ENCODE measurements around the gene NLK.
"Not testable (repeated sequence)": the region's sequence is repeated elsewhere in the genome, so short reads cannot be mapped to it uniquely, and the experiment has no call there.

Gene NLK

DNA sequence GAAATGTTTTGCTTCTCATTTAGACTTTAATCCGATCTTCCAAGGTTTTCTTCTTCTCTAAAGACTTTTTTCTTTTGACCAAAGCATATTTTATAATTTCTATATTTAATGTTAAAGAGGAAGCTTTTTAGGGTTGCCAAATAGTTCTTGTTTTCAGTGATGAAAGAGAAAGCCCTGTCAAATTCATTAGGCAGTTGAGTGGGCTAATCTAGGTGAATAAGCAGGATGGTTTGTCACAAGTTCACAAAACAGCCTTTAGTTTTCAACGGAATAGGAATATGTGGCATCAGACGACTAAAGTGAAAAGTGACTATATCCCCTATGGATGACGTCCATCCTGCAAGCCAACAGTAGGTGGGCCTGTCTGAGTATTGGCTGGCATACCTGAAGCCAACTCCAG lies 118.8 kb downstream of the NLK start:
- DNase-seq: no peak

DNA sequence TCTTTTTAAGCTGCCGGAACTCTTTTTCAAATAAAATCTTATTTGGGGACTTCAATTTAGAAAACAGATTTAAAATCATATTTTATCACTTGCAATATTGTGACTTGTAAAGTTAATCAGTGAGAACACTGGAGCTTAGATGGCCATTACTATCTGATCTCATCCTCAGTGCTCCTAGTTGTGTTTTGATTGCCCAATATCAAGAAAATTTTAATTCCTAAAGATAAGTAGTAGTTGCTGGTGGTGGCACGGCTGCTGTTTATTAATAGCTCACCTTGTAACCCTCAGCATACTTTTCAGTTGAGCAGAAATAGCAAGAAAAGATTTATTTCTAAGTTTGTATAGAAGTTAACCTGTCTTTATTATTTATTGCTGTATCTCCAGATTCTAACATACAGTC lies 124.0 kb downstream of the NLK start:
- DNase-seq: no peak

DNA sequence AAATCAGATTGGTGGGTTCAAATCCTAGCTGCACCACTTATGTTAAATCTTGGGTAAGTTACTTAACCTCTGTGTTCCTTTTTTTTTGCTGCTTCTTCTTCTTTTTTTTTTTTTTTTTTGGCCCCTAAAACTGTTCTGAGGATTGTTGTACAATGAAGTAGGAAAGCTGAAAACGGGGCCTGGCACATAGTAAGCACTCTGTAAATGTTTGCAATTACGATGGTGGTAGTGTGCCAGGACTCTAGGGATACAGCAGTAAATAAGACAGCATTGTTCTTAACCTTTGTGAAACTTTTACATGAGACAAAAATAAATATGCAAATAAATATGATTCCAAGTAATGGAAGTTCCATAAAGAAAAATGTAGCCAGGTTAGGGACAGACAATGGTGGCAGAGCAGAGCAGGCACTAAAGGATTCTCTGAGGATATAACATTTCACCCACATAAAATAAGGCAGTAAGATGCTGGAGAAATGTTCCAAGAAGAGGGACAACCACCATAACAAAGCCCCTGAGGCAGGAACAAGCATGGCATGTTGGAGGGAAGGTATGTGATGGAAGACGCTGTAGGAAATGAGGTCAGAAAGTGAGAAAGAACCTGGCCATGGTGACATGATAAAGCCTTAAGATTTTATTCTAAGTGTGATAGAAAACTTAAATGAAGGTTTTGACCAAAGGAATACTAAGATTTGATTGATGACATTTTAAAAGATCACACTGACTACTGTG lies 127.3 kb downstream of the NLK start:
- no peak for DNase-seq

DNA sequence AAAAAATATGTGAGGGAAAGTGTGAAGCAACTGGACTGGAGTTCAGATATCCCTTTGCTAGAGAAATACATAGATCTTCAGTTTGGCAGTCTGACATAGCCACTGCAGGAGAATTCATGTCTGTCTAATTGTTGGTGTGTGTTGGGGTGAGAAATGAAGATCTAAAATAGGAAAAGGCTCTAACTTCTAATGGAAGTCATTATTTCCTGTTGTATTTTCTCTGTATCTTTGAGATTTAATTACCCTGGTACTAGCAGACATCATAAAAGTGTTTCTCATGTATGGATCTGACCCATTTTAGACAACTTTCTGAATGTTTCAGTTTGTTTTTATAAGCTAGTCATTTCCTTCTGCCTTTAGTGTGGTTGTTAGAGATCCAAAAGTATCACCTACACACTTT lies 128.3 kb downstream of the NLK start:
- no peak for DNase-seq

DNA sequence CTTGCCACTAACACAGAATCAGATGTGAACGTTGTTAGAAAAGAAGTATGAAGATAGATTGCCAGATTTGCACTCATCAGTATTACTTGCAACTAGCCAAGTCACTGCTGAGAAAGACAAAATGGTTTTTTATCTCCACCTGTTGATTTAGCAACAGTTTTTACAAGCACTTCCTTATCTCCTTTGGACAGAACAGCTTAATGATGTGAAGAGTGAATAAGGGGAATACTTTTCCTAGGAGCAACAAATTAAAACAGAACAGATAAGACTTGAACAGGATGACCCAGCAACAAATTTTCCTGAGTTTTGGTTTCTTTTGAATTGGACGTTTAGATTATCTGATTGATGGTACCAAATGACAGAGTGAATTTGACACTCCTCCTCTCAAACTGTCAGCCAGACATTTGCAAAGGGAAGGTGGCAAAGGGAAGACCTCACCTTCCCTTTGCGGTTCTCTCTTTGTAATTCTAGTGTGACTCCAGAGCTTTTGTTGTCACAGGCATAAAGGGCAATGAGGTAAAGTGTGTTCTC lies 130.6 kb downstream of the NLK start:
- no peak for DNase-seq

DNA sequence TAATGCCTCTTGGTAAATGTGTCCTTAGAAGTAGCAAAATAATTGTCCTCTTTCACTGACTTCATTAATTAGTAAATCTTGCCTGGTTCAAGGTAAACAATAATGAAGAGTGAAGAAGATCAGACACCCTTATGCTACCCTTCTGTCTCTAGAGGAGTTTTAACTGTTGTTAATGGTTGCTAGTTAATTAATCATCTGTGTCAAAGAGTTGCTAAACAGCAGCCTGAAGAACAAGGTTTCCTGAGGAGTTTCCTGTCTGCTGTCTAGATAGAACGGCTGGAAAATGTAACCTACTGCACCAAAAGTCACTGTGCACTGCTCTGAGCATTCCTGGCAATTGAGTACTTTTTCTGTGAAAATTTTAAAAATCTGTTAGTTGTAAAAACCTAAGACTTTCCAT lies 131.3 kb downstream of the NLK start:
- no peak for DNase-seq

DNA sequence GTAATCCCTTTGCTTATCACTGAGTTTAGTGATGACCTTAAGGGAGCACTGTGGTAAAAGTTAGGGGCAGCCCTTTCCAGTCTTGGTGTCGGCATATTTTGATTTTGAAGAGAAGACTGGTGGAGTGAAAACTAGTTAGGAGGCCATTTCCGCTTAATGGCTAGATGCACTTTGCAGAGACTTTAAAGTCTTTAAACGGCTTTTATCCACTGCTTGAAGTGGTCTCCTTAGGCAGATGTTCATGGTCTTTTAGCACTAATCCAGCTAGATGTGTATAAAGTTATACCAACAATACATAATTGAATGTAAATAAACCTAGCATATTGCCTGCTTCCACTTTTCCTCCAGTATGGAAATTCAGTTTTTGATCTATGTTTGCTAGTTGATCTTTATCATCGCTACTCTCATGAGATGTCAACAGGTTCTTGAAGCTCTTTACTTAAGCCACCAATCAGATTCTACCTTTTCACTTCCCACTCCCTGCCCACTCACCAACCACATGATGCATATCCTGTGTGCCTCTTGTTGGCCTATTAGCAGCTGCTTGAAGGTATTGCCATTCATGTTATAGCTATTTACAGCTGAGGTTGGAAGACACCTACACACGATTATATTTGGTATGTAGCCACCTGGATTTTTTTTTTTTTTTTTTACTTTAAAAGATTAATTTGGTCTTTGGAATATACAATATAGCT lies 132.0 kb downstream of the NLK start:
- DNase-seq: peak; percentile 29

DNA sequence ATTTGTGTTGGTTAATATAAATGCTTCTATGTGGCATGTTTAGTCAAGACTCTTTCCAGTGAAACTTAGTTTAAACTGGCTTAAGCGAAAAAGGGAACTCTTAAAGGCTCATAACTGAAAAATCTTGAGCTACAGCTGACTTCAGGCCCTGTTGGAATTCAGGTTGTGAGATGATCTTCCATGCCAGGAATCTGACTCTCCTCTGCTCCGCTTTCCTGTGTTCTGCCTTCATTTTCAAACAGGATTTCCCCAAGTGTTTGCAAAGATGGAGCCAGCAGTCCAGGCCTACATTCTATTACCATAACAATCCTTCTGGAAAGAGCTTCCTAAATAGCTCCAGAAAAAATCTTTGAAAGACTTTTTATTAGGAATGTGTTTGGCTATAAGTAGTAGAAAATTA lies 134.9 kb downstream of the NLK start:
- no peak for DNase-seq

DNA sequence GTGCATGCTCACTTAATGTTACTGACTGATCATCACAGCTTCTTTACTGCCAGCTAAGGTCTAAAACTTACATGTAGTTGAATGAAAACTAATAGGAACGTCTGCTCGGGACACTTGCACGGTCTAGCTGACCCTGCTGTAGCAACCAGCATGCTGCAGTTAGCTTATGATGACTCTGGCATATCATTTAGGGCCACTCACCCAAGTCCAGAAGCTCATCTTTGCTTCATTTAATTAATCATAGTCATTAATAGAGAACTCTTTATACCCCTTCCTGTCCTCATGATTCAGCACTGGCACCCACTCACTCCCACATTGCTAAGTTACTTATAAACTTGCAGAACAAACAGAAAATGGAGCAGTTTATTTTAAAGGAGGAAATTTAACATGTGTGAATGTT lies 136.3 kb downstream of the NLK start:
- DNase-seq: no peak

DNA sequence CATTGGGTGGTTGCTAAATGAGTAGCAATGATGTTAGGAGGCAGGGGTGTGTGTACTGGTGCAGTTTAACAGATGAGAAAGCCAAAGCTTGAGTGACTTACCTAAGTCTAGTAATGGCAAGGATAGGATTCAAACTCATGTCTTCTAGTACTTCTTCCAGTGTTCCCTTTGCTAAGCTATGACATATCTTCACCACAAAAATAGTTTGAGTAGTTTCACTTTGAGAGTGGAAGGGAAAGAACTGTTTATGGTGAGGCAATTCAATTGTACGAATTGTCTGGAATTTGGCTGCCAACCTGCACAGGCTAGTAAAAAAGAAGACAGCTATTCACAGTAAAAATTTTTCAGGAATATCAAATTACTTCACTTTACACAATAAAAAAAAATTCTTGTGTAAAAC lies 138.0 kb downstream of the NLK start:
- no peak for DNase-seq

DNA sequence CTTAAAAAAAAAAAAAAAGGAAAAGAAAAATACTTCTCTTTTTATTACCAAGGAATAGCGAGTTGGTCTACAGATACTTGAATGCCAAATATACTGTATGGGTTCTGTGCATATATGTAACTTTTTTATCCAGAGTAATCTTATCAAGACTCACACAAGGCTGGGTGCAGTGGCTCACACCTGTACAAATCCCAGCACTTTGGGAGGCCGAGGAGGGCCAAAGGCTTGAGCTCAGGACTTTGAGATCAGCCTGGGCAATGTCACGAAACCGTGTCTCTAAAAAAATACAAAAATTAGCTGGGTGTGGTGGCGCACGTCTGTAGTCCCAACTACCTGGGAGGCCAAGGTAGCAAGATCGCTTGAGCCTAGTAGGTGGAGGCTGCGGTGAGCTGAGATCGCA lies 139.1 kb downstream of the NLK start:
- DNase-seq: no peak

DNA sequence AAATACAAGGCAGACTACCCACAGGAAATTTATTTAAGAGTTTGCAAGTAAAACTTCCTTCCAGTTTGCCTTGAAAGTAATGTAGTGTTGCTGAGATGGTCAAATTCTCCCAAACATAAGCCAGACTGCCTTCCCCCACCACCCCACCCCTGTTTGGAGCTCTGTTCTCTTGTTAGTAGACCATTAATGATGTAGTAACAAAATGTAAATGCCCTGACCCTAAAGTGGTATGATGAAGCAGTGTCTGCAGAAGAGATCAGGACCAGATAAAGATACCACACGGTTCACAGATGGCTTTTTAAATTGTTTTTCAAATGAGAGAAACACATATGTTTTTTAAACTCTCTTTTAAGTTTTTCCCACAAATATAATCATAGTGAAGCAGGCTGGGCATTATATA lies 140.1 kb downstream of the NLK start:
- DNase-seq: no peak

DNA sequence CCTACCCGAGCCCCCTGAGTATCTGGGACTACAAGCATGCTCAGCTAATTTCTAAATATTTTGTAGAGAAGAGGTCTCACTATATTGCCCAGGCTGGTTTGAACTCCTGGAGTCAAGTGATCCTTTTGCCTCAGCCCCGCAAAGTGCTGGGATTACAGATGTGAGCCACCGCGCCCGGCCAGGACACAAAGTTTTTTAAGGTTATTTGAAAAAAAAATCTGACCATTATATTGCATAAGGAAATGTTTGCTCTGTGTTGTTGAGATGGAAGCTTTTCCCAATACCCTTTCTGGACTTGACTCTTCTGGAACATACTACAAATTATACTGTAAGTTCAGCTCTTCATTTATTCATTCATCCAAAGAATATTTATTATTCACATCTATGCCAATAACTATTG lies 143.2 kb downstream of the NLK start:
- DNase-seq: no peak

DNA sequence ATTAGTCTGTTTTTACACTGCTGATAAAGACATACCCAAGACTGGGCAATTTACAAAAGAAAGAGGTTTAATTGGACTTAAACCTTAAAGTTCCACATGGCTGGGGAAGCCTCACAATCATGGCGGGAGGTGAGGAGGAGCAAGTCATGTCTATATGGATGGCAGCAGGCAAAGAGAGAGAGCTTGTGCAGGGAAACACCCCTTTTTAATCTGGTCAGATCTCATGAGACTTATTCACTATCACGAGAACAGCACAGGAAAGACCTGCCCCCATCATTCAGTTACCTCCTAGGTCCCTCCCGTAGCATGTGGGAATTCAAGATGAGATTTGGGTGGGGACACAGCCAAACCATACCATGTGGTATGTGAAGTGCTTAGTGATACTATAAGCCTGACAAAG lies 144.0 kb downstream of the NLK start:
- DNase-seq: not testable (repeated sequence)

DNA sequence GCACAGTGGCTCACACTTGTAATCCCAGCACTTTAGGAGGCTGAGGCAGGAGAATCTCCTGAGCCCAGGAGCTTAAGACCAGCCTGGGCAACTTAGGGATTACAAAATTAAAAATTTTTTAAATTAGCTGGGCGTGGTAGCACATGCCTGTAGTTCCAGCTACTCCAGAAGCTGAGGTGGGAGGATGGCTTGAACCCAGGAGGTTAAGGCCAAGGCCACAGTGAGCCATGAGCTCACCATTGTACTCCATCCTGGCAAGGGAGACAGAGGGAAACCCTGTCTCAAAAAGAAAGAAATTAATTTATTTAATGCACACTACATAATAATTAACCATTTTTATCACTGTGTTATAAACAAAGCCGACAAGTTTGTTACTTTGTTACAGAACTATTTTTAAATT lies 145.5 kb downstream of the NLK start:
- DNase-seq: no peak

DNA sequence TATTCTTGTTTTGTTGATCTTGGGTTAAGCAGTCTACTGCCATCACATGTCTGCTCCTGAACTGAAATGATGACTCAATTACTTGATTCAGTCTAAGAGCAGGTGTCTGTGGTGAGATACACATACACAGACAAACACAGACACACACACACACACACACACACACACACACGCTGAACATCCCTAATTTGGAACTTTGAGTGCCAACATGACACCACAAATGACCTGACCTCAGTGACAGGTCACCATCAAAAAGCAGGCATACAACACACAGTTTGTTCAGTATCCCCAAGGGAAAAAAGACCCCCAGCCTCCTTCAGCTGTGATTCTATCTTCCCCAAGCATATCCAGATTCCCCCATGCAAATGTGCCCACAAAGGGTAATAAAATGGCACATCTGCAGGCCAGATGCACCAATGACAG lies 146.4 kb downstream of the NLK start:
- no peak for DNase-seq

DNA sequence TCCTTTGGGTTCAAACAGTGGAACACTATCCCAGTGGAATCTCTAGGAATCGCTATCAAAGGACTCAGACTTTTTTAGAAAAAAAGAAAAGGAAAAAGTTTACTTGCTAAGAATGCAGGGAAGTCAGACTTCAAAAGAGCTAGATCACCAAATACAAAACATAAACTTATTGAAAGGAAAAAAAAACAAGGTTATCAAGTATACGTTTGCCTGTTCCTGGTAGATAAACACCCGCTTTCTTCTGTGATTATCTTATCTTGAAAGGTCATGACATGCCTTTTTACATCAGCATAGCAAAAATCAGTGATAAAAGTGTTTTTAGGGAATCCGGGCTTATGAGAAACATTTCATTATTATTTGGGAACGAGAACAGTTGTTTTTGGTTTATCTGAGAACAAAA lies 147.2 kb downstream of the NLK start:
- DNase-seq: no peak

DNA sequence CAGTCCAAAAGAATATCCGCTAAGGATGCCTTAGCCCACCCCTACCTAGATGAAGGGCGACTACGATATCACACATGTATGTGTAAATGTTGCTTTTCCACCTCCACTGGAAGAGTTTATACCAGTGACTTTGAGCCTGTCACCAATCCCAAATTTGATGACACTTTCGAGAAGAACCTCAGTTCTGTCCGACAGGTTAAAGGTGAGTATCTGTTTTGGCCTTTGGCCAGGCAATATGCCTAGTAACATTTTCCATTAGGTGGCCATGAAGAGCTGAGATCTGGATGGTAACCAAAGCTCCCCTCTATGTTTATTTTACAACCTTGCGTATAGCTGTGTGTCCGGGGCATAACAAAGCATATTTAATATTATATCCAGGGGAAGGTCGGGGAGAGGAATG lies 148.5 kb downstream of the NLK start:
- DNase-seq: no peak

DNA sequence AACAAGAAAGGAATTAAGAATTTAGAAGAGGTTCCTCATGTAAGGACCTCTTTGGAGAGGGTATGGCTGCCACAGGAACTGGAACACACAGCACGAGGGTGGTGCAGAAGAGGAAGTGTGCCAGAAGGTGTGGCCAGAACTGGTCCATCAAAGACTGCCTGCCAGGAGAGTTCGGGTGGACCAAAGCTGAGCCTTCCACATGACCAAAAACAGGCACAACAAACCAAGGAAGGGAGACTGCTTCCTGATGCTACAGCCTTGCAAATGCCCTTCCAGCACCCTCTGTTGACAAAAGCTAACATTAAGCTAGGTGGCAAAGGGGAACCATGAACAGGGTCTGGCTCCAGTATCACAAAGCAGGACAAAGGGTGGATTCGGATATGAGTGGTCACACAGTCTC lies 150.8 kb downstream of the NLK start:
- DNase-seq: no peak

DNA sequence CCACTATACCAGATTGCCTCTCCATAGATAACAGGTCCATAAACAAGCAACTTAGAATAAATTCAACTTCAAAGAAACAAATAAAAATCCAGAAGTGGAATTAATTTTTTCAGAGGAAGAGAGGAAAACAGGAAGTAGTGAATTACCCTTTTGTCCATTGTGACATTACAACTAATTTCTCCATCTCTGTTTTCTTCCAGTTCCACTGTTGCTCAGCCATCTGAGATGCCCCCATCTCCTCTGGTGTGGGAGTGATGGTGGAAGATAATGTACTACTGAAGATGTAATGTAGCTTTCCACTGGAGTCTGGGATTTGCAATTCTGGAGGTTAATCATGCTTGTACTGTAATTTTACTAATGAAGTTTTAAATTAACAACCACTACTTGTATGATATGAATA lies 151.9 kb downstream of the NLK start:
- no peak for DNase-seq

DNA sequence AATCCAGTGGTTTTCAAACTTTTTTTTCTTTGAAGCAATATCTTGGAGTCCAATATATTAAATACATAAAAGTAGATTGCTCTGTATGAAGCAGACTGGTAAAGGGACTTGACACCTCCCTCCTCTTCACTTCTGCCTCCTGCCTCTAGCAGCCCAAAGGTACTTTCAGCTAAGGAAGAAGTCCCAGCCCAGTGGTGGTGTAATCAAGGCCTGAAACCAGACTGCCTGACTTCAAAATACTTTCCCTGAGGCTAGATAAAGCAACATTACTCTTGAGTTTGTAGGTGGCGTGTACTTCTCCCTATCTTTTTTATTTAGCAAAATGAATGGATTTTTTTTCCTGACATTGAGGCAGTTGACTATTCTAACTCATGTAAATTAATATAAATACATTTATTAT lies 154.2 kb downstream of the NLK start:
- DNase-seq: no peak

DNA sequence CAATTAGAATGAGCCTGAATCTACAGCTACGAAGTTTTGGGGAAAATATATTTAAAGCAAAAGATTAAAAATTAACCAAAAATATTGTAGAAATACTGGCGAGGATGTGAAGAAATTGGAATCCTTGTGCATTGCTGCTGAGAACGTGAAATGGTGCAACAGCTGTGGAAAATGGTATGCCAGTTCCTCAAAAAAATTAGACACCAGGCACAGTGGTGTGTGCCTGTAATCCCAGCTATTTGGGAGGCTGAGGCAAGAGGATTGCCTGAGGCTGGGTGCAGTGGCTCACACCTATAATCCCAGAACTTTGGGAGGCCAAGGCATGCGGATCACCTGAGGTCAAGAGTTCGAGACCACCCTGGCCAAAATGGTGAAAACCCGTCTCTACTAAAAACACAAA lies 156.6 kb downstream of the NLK start:
- no peak for DNase-seq

DNA sequence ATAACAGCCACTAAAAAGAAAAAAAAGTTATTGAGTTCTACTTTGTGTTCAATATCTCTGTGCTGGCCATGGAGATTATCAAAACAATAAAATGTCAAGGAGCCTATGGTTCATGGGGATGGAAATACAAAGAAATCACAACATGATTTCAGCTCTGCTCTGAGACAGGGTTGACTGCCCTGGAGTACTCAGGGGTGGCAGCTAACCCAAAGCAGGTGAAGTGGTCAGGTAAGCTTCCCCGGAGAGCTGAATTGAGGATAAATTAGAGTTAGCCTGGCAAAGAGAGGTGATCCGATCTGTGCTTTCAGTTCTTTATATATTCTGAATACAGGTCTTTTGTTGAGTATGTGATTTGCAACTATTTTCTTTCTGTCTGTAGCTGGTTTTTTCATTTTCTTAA lies 157.3 kb downstream of the NLK start:
- DNase-seq: no peak

DNA sequence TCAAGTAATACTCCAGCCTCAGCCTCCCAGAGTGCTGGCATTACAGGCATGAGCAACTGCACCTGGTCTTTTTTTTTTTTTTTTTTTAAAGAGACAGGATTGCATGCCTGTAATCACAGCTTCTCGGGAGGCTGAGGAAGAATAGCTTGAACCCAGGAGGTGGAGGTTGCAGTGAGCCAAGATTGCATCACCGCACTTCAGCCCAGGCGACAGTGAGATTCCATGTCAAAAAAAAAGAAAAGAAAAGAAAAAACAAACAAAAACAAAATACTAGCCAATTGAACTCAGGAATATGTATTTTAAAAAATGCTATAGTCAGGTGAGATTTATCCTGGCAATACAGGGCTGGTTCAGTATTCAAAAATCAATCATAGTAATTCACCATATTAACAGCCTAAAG lies 158.8 kb downstream of the NLK start:
- DNase-seq: no peak

DNA sequence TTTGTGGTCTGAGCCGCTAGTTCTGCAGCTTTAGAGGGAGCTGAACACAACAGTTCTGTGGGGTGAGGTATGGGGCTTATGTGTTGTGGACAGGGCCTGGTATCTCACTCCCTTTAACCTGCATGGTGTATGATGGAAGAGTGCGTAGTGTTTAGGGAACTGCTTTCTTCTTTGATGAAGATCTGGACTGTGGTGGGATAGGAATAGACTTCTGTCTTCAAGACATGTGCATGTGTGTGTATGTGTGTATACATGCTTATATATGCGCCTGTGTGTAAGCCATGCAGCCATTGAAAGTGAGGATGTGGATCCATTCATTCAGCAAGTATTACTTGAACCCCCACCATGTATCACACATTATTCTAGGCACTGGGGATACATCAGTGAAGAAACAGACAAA lies 161.8 kb downstream of the NLK start:
- no peak for DNase-seq

All from central memory CD4-positive, alpha-beta T cell (primary cell).